BE2C (cell line): ENCODE results near the gene SCRN1.
"Not testable (repeated sequence)": the region's sequence is repeated elsewhere in the genome, so short reads cannot be mapped to it uniquely, and the experiment has no call there.

Source experiments
- DNase-seq: peaks from one replicate; pipeline ENCODE4 v3.0.0-alpha.2; 2020
- H3K27me3 ChIP-seq: fragments of 250-450 bp; sonication (Bioruptor Pico); 2 replicates; pipeline ENCODE4 v1.5.1; 2020; ENCODE audit warnings: mild to moderate bottlenecking
- H3K36me3 ChIP-seq: fragments of 250-450 bp; sonication (Bioruptor Pico); 2 replicates; pipeline ENCODE4 v1.5.1; 2020; ENCODE audit warnings: mild to moderate bottlenecking
- H3K4me1 ChIP-seq: fragments of 250-450 bp; sonication (Bioruptor Pico); 2 replicates; pipeline ENCODE4 v1.5.1; 2020
- H3K4me3 ChIP-seq: 2 replicates; pipeline ENCODE4 v1.5.1; 2011; ENCODE audit warnings: low read depth, low read length
- H3K9me3 ChIP-seq: fragments of 250-450 bp; sonication (Bioruptor Pico); 2 replicates; pipeline ENCODE4 v1.5.1; 2020
- CTCF ChIP-seq: IDR thresholded peaks from 2 replicates; pipeline ENCODE4 v1.5.1; 2012; ENCODE audit warnings: mild to moderate bottlenecking, low read depth, low read length

Gene SCRN1

GRCh38 chr7:29891766-29892165, 97.8 kb downstream of the SCRN1 start:
- Histone ChIP-seq H3K27me3 (no peaks in the 10 kb centered on the region), H3K4me1 (peaks cover 5% of the 10 kb centered on the region), H3K4me3 (no peak overlapping the region), H3K36me3 (no peaks in the 10 kb centered on the region), H3K9me3 (no peaks in the 10 kb centered on the region)
- no peak for TF ChIP-seq CTCF
- no peak for DNase-seq

GRCh38 chr7:29890786-29891185, 98.8 kb downstream of the SCRN1 start:
- not testable (repeated sequence) for H3K4me1 ChIP-seq, H3K27me3 ChIP-seq, H3K36me3 ChIP-seq, H3K9me3 ChIP-seq, H3K4me3 ChIP-seq, DNase-seq

GRCh38 chr7:29890251-29890650, 99.3 kb downstream of the SCRN1 start:
- H3K4me1 ChIP-seq, result peaks cover 5% of the 10 kb centered on the region
- no peak for DNase-seq
- H3K27me3 ChIP-seq, result no peaks in the 10 kb centered on the region
- no peaks in the 10 kb centered on the region for H3K36me3 ChIP-seq
- no peak overlapping the region for H3K4me3 ChIP-seq
- no peak for TF ChIP-seq CTCF
- H3K9me3 ChIP-seq, result no peaks in the 10 kb centered on the region

- no peak overlapping the region for H3K4me3 ChIP-seq
- no peaks in the 10 kb centered on the region for H3K9me3 ChIP-seq
- DNase-seq, result no peak
- H3K4me1 ChIP-seq, result peaks cover 5% of the 10 kb centered on the region
- no peaks in the 10 kb centered on the region for H3K27me3 ChIP-seq
- no peak for TF ChIP-seq CTCF
- no peaks in the 10 kb centered on the region for H3K36me3 ChIP-seq
Measured at GRCh38 chr7:29889288-29889687, 100.3 kb downstream of the SCRN1 start.

GRCh38 chr7:29888006-29888405, 101.6 kb downstream of the SCRN1 start:
- H3K4me1 ChIP-seq, result peaks cover 5% of the 10 kb centered on the region
- no peaks in the 10 kb centered on the region for H3K36me3 ChIP-seq
- DNase-seq, result no peak

GRCh38 chr7:29886827-29887226, 102.8 kb downstream of the SCRN1 start:
- TF ChIP-seq CTCF, result no peak

More at GRCh38 chr7:29888006-29888405, 101.6 kb downstream of the SCRN1 start:
- no peak overlapping the region for H3K4me3 ChIP-seq
- H3K9me3 ChIP-seq, result no peaks in the 10 kb centered on the region
- no peaks in the 10 kb centered on the region for H3K27me3 ChIP-seq
- no peak for TF ChIP-seq CTCF

GRCh38 chr7:29885626-29886025, 104.0 kb downstream of the SCRN1 start:
- H3K36me3 ChIP-seq, result no peaks in the 10 kb centered on the region
- DNase-seq, result no peak
- TF ChIP-seq CTCF, result no peak
- H3K27me3 ChIP-seq, result no peaks in the 10 kb centered on the region
- H3K9me3 ChIP-seq, result no peaks in the 10 kb centered on the region
- no peaks in the 10 kb centered on the region for H3K4me1 ChIP-seq
- no peak overlapping the region for H3K4me3 ChIP-seq

More at GRCh38 chr7:29886827-29887226, 102.8 kb downstream of the SCRN1 start:
- H3K4me3 ChIP-seq, result no peak overlapping the region
- no peaks in the 10 kb centered on the region for H3K9me3 ChIP-seq
- H3K27me3 ChIP-seq, result no peaks in the 10 kb centered on the region
- H3K36me3 ChIP-seq, result no peaks in the 10 kb centered on the region
- no peak for DNase-seq
- H3K4me1 ChIP-seq, result peaks cover 1% of the 10 kb centered on the region
